Right lung (tissue), 10 donors: ENCODE measurements around the gene KAT14. TPM values are rescaled to one million over a fixed set of nuclear protein-coding genes. Genes with fewer than 3 reads are reported as not detected.
"Not testable (repeated sequence)": the region's sequence is repeated elsewhere in the genome, so short reads cannot be mapped to it uniquely, and the experiment has no call there.

Experiments
- DNase-seq, 2 donors: peaks; one replicate each; pipeline ENCODE4 v3.0.0-alpha.2; 2013
- long read RNA-seq, 8 donors: transcript quantifications; one replicate each; lab custom pipeline, GENCODE V29; 2026
- polyA plus RNA-seq, 5 donors: library from polyadenylated mRNA; unstranded; fragments of 120-200 nt; gene quantifications; one replicate each; pipeline versions ENCODE4 v1.2.1 to v1.2.3, GENCODE V29; 2013; ENCODE audit warnings: inconsistent platforms in 1 of 5, low replicate concordance in 1 of 5; ENCODE audit not compliant: insufficient read length in 5 of 5, insufficient read depth in 1 of 5

The KAT14 gene, protein sequence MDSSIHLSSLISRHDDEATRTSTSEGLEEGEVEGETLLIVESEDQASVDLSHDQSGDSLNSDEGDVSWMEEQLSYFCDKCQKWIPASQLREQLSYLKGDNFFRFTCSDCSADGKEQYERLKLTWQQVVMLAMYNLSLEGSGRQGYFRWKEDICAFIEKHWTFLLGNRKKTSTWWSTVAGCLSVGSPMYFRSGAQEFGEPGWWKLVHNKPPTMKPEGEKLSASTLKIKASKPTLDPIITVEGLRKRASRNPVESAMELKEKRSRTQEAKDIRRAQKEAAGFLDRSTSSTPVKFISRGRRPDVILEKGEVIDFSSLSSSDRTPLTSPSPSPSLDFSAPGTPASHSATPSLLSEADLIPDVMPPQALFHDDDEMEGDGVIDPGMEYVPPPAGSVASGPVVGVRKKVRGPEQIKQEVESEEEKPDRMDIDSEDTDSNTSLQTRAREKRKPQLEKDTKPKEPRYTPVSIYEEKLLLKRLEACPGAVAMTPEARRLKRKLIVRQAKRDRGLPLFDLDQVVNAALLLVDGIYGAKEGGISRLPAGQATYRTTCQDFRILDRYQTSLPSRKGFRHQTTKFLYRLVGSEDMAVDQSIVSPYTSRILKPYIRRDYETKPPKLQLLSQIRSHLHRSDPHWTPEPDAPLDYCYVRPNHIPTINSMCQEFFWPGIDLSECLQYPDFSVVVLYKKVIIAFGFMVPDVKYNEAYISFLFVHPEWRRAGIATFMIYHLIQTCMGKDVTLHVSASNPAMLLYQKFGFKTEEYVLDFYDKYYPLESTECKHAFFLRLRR
- polyA plus RNA-seq: 10 to 100 TPM; 16.4 to 24.7 (median 23.1) TPM
- long read RNA-seq, donor 1, partial matches to known transcripts: 0 of 1 reads
- long read RNA-seq, donor 1, other reads (novel, unspliced or antisense): 0 of 1 reads
- long read RNA-seq, donor 2: 0 reads
- long read RNA-seq, donor 3: 0 reads
- long read RNA-seq, donor 4: 0 reads
- long read RNA-seq, donor 5, partial matches to known transcripts: 0 of 3 reads
- long read RNA-seq, donor 5, other reads (novel, unspliced or antisense): 0 of 3 reads
- long read RNA-seq, donor 6, partial matches to known transcripts: 0 of 3 reads
- long read RNA-seq, donor 6, other reads (novel, unspliced or antisense): 0 of 3 reads
- long read RNA-seq, donor 7, partial matches to known transcripts: 0 of 2 reads
- long read RNA-seq, donor 7, other reads (novel, unspliced or antisense): 0 of 2 reads
- long read RNA-seq, donor 8, partial matches to known transcripts: 0 of 1 reads
- long read RNA-seq, donor 8, other reads (novel, unspliced or antisense): 0 of 1 reads

DNA sequence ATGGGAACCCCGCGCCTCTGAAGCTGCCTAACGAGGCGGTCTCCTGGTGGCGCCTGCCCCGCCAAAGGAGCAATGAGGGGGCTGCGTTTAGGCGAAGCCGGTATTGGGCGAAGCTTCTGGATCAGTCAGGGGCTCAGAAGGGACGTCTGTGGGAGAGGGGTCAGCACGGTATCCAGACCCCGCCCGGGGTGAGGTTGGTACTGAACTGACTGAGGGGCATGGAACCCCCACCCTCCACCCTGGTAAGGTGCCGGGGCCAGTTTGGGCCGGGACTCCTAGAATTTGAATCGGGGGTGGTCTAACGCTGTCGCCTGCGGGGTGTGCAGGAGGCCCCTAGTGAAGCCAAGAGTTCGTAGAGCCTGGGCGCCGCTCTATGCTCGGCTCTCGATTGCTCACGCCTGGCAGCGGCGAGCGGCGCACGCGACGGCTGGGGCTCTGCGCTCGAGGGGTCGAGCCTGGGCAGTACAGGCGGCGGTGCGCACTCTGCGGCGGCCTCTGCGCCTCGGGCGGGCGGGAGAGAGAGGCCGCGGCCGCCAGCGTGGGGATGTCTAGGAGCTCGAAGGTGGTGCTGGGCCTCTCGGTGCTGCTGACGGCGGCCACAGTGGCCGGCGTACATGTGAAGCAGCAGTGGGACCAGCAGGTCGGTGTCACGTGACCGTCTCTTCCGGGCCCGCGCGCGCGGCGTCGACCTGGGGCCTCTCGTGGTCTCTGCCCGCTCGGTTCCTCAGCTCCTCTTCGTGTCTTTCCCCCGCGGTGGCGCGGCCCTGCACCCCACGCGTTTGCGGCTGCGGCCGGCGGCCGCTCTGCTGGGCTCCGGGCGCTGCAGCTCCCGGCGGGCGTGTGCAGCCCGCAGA is at the start of gene KAT14, which contains the start of gene PET117:
Gene KAT14 (plus strand): TSS at position 452 of the 854 bp plus-strand sequence. CDS start 4,798 bp downstream, outside the sequence.
Gene PET117 (plus strand): TSS at position 452 of the 854 bp plus-strand sequence. CDS start 93 bp downstream, at position 545.
- peak; percentile 94 to 97 for DNase-seq

DNA sequence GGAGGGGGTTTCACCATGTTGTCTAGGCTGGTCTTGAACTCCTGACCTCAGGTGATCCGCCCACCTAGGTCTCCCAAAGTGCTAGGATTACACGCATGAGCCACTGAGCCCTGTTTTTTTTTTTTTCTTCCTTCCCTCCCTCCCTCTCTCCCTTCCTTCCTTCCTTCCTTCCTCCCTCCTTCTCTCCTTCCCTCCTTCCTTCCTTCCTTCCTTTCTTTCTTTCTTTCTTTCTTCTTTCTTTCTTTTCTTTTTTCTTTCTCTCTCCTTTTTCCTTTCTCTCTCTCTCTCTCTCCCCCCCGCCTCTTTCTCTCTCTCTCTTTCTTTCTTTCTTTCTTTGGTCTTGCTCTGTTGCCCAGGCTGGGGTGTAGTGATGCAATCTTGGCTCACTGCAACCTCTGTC is 49.4 kb upstream of the KAT14 start:
- not testable (repeated sequence) for DNase-seq

DNA sequence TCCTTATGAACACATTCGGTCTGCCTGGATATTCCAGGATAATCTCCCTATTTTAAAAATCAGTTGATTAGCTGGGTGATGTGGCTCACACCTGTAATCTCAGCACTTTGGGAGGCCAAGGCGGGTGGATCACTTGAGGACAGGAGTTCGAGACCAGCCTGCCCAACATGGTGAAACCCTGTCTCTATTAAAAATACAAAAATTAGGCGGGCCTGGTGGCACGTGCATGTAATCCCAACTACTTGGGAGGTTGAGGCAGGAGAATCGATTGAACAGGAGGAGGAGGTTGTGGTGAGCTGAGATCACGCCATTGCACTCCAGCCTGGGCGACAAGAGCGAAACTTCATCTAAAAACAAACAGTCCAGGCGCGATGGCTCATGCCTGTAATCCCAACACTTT is 48.8 kb upstream of the KAT14 start:
- DNase-seq: not testable (repeated sequence)

DNA sequence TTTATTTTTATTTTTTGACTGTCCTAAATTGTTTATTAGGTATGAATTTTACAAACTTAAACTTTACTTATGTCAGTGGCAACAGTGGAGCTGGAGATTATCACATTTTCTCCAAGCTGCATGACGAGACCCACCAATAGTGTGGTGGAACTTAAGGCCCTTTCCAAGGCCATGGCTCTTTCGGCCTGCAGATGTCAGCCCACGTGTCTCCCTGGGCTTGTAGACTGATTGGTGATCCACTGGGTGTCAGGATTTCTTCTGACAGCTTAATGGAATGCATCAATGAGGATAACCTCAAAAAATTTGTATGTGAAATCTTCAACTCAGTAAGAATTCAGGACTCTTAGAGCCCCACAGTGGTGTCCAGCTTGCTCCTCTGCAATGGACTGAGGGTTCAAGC is 47.6 kb upstream of the KAT14 start:
- DNase-seq: no peak

DNA sequence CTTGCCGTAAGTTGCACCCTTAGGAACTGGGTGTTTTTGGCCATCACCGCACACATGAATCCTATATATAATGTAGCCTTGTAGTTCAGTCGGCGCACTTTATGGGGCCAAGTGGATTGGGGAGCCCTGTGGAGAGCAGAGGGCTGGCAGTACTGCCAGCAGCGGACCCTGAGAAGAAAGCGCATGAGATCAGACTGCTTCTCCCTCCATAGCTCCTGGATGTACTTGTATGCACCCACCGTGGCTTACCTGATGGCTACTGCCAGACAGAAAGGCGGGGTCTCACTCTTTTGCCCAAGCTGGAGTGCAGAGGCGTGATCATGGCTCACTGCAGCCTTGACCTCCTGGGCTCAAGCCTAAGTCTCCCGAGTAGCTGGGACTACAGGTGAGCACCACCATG is 47.2 kb upstream of the KAT14 start:
- DNase-seq: no peak

DNA sequence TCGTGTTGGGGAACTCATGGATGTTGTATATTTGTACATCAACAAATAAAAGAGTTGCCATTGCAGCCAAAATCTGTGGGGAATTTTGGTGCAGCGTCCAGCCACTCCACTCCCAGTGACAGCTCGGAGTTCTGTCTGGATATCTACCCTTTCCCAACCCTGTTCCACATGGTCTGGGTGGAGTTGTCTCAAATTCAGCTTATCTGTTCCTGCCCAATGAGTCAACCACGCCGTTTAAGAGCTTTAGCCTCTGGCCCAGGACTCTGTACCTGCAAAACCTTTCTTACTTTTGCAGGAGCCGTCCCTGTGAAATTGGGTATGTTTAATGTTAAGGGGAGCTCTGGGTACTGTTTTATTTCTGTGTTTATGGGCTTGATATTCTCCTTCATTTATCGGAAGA is 46.0 kb upstream of the KAT14 start:
- no peak for DNase-seq

DNA sequence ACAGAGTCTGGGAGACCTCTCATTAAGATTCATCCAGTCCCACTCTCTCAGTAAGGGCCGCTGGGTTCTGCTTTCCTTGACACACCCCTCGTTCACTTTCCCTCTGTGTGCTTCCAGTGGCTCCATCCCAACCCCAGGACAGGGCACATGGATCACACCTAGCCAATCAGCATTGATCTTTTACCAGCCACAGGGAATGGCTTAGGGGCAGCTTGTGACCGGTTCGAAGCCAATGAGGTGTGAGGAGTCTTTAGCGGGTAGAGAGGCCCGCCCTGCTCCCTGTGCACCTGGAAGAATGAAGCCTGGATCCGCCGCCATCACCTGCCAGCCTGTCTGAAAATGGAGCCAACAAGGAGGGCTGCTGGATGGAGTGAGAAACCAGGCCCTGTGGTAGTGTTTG is 44.8 kb upstream of the KAT14 start:
- no peak for DNase-seq

DNA sequence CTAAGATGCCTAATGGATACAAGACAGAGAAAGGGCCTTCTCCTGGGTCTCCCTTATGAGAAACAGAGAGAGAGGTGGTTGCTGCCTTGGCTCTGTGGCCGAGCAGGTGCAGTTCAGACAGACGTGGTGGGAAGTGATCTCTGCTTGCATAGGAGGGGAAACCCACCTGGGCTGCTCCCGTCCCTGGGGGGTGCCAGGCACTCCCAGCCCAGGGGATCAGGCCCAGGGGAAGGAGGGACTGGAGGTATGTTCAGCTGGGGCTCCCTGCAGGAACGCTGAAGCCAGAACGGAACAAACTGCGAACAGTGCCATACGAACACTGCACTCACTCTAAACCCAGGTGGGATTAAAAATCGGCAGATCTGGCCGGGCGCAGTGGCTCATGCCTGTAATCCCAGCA is 44.3 kb upstream of the KAT14 start:
- no peak for DNase-seq

DNA sequence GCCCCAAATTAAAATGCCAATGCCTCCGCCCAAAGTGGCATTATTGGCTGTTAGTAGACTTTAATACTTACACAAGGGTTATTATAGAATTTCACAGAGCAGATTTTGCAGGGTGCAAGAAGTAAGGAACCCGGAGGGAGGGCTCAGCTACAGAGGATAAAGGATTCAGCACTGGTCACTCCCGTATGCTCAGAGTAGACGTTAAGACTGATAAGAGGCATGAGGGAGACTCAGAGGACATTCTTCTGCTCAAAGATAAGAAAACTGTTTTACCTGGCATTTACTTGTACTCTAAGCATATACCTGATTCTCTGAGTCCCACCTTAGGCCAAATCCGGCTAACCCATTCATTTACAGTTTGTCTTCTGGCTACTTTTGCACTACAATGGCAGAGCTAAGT is 43.5 kb upstream of the KAT14 start:
- no peak for DNase-seq

DNA sequence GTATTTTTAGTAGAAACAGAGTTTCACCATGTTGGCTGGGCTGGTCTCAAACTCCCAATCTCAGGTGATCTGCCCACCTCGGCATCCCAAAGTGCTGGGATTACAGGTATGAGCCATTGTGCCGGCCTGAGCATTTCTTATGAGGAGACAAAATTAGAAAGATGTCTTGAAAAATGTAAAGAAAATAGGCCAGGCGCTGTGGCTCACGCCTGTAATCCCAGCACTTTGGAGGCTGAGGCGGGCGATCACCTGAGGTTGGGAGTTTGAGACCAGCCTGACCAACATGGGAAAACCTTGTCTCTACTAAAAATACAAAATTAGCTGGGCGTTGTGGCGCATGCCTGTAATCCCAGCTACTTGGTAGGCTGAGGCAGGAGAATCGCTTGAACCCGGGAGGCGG is 37.1 kb upstream of the KAT14 start:
- DNase-seq: not testable (repeated sequence)

DNA sequence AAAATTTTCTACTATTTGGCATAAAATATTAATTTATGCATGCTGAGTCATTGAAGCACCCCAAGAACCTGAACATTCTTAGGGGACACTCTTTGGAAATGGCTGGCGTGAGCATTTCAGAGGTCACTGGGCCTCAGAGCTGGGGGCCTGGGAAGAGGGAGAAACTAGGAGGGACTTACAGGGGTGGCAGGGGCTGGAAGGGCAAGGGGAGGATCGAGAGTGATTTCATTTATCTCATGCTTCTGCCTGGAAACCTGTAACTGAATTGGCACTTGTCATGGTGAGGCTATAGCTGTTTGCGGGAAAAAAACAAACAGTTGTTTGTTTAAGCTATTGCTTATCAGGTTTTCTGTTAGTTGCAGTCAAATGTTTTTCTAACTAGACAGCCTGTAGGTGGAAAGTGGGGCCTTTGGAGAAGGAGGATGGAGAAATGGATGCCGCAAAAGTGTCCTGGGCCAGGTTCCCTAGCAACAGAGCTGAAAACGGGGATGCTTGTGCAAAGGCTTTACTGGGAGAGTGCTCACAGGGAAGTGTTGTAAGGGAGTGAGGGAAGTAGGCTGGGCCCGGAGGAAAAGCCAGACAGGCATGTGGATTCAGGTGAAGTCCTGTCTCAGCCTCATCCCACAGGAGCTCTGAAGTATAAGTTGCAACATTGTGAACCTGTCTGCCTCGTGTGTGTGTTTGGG is 36.4 kb upstream of the KAT14 start:
- DNase-seq: no peak

DNA sequence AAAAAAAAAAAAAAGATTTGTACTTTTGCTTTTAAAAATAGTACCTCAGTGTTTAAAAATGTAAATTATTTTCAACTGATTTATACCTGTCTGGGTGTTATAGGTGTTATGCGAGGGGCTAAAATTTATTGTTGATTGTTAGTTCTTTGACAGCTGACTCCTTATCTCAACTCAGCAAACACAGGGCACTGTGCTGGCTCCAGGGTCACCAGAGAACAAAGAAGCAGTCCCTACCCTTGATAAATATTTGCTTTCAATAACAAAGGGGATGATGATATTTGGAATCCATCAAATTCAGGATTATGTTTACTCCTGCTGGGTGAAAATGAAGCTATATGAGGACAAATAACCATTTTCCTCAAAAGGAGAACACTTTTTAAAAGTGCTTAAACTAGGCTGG is 34.2 kb upstream of the KAT14 start:
- no peak for DNase-seq

DNA sequence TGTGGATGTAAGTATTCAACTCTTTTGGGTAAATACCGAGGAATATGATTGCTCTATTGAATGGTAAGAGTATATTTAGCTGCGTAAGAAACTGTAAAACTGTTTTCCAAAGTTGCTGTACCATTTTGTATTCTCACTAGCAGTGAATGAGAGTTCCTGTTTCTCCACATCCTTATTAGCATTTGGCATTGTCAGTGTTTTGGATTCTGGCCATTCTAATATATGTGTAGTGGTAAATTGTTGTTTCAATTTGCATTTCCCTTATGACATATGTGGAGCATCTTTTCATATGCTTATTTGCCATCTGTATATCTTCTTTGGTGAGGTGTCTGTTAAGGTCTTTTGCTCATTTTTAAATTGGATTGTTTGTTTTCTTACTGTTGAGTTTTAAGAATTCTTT is 29.3 kb upstream of the KAT14 start:
- DNase-seq: no peak

DNA sequence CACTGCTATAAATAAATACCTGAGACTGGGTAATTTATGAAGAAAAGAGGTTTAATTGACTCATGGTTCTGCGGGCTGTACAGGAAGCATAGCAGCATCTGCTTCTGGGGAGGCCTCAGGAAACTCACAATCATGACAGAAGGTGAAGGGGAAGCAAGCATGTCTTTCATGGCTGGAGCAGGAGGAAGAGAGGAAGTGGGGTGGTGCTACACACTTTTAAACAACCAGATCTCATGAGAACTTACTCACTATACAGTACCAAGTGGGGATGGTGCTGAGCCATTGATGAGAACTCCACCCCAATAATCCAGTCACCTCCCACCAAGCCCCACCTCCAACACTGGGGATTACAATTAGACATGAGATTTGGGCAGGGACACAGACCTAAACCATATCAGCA is 9.1 kb upstream of the KAT14 start:
- not testable (repeated sequence) for DNase-seq

DNA sequence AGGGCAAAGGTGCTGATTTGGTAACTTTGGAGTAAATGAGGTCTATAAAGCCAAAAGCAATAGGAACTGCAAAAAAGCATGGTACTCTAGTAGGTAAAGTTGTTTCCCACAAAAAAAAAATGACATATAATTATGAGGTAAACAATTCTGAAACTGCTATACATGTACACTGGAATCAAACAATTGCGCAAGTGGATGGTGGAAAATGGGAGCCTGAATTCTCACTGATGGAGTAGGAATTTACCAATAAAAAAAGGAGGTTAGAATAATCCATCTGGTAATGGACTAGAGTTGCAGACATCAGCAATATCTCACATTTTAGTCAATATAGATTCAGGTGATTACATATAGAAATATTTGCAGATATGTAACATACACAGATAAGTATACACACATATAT is 5.0 kb upstream of the KAT14 start:
- DNase-seq: no peak

DNA sequence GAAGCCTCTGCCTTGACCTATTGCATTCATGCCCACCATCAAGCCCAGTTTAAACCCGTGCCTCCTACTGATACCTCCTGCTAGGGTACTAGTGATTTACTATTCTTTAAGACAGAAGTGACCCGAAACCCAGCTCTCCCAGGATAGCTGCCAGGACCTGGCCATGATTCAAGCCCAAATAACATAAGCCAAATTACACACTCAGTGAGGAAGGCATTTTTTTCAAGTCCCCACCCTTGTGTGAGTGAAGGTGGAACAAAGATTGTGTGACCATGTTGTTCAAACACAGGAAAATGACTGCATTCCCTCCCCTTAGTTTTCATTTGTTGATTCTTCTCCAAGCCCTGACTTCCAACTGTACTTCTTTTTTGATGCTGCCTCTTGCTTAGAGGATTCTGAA is 3.7 kb upstream of the KAT14 start:
- peak in 1 of 2 donors; percentile 25 for DNase-seq

DNA sequence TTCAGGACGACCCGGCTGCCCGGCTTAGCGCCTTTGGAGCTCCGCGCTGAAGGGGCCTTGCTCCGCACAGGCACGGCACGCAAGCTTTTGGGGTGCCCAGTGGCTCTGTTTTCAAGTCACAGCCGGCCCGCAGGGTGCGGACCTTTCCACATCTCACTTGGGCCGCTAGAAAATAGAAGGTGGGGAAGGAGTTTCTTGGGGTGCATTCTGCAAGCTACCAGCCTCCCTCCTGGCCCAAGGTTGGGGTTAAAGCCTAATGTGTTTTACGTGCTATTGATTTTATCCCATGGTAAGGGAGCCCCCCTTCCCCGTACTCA is 561 bp downstream of the KAT14 start:
- DNase-seq: no peak

DNA sequence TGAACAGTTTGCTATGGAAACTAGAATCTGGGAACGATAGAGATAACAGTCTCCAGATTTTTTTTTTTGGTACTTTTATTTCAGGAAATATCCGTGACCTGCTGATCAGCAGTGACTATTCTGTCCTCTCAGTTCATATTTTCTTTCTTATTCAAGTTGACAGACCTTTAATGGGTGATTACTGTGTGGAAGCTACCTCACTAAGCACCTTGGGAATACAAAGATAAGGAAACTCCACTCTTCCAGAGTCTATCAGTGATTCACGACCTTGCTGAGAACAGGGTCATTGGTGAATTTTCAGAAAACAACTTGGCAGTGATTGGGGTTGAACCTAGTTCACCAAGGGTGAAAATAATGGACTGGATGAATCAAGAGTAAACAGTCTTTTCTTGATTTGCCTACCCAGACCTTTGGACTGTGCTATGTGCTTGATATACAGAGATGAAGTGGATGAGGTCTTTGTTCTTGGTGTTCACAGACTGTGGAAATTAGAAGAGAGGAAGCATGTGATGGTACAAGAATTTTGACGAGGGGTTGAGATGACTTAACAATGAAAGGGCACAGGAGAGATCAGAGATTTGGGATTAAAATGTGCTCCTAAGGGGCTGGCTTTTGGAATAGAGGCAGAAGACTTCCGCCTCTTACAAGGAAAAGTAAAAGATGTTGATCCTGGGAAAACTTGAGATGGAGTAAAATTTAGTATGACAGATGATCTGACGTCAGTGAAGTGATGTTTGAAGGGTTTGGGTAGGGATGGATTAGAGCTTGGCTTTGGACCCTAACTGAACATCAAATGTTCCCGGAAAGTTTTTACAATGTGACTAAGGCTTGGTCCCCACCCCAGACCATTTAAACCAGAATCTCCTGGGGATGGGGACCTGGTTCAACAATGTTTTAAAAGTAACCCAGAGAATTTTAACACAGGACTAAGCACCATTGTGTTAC is 1.2 kb downstream of the KAT14 start:
- no peak for DNase-seq

DNA sequence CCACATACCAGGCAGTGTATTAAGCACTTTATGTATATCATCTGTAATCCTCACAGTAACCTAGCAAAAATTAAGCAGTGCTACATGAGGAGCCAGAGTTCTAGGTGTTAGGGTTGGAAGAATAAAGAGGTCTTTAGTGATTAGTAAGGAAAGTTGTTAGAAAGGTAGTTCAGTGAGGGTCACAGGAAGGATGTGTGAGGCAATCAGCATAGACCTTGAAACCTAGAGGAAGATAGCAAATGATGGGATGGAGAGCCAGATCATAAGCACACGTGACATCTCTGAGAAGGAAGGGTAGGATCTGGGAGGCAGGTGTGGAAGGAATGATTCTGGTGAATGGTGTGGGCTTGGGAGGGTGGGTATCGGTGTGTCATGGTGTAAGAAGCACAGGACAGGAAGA is 2.2 kb downstream of the KAT14 start:
- no peak for DNase-seq
